HG03095 (cell line): ENCODE data around the gene MEN1.
A peak's percentile ranks its signal among the peaks of the same experiment; 100 is the strongest.

ENCODE experiments used
- ATAC-seq: cut with Tn5 transposase; IDR thresholded peaks from one replicate; pipeline ENCODE4 v1.9.1; 2021; ENCODE audit warnings: moderate library complexity; ENCODE audit not compliant: unreplicated experiment

Gene MEN1

DNA sequence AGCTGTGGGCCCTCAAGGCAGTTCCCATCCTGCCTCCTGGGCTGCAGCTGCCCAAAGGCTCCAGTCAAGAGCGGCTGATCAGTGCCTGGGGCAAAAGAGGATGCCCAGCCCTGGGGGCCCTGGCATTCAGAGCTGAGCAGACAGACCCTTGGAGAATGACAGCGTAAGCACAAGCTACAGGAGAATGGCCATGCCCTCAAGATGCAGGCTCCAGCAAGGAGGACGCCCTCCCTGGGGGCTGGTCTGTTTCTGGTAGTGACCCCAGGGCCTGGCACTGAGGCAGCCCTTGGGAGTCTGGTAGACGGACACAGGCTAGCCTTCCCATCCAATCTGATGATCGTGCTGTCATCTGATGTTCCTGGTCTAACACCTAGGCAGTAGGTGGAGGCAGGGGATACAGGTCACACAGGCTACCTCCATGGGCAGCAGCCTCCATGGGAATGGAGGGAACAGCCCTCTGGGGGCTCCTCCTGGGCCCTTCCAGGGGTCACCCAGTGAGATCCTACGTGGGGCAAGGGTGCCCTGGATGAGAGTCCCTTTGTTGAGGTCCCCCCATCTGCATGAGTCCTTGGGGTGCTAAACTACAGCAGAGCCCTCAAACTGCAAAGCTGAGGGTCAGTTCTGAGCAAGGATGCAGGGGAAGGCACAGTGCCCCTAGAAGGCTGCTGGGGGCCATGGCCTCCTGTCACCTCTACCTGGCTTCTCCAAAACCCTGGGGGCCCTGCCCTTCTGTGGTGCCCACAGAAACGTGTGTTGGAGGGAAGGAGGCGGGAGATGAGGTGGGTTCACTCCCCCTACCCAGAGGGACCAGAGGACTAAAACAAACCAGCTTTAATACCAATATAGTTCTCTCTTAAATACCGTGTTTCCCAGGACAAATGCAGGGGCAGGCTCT lies 21.8 kb downstream of the MEN1 start:
- no peak for ATAC-seq

DNA sequence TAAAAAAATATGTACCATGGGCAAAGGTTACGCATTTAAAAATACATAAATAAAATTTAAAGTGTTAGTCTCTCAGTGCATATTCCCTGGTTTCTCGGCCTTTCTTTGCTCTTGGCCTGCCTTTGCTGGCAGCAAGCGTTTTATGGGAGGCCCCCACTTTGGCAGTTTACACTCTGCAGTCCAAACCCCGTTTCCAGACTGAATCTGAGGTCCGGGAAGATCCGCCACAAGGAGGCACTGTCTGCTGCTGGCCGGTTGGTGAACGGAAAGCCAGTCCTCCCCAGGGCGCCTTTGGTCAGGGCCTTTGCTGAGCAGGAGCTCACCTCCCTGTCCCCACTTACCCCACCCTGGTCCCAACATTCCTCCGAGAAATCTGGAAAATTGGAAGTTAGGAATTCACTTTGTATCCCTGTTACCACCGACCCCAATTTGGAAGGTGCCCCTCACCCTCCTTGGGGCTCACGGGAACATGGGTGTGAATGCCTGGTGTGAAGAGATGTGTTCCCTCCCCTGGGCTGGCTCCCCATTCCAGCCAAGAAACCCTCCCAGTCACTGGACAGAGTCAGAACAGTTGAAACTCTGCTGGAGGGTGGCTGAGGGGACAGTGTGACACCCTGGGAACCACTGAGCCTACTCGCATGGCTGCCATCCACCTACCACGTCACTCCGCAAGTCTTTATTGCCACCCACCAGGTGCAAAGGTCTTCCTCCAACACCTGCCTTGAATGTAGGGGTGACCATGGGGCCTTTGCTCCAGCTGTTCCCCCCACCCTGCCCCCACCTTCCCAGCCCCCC lies 22.6 kb downstream of the MEN1 start:
- no peak for ATAC-seq

GRCh38 chr11:64786308-64786707 lies 24.0 kb downstream of the MEN1 start:
- no peak for ATAC-seq

- ATAC-seq, result no peak
These were observed 25.4 kb downstream of the MEN1 start for GRCh38 chr11:64784813-64785581.

- ATAC-seq, result peak; percentile 73
These were observed 31.7 kb downstream of the MEN1 start, which contains the start of gene SF1 for GRCh38 chr11:64778473-64779298. TSS of gene SF1 (minus strand) at chr11:64778542. CDS start at chr11:64778392, 150 bp downstream.

GRCh38 chr11:64778223-64778472 lies 32.2 kb downstream of the MEN1 start:
- ATAC-seq, result peak; percentile 14

DNA sequence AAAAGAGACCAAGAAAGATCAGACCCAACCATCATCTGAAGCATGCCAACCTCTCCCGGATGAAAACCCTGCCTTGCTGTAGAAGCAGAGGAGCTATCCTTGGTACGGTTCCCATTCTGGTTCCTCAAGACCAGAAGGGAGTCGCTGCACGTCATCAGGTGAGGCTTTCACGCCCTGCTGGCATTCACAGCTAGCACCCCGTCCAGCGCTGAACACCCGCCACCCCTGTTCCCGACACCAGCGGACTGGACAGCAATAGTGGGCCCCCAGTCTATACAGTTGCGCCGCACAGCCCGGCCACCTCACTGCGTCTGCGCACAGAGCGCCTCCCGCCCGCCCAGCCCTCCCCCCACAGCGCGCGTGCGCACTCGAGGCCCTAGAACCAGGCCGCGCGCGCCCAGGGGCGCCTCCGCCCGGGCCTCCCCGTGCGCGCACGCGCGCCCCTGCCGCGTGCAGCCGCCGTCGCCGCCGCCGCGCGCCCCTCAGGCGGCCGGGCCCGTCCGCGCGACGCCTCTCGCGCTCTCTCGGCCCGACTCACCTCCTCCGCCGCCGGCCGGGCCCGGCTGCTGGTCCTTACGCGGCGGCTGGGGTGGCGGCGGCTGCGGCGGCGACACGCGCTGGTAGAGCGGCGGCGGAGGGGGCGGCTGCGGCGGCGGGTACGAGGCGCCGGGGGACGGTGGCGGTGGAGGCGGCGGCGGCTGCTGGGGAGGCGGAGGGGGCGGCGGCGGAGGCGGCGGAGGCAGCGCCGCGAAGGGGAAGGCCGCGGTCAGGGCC lies 32.7 kb downstream of the MEN1 start:
- no peak for ATAC-seq

- ATAC-seq, result no peak
These were observed 33.5 kb downstream of the MEN1 start for GRCh38 chr11:64776875-64777274.

- no peak for ATAC-seq
These were observed 33.9 kb downstream of the MEN1 start for GRCh38 chr11:64776425-64776824.

DNA sequence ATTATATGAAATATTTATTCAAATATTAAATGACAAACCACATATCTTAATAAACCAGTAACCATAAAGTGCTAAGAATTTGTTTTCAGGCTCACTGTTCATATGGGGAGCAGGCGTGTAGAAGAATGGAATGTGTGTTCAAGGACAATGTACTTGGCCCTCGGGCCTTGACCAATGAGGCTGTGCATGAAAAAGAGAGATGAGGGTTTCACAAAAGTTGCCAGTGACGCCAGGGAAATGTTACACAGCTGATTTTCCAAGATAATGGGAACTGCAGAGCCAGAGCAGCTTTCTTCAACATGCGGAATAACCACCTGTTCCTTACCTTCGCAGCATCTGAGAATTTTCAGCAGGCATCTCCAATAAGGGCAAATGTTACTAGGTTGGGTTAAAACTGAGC lies 36.2 kb downstream of the MEN1 start:
- ATAC-seq, result no peak

- no peak for ATAC-seq
These were observed 37.9 kb downstream of the MEN1 start for GRCh38 chr11:64772303-64773018.

DNA sequence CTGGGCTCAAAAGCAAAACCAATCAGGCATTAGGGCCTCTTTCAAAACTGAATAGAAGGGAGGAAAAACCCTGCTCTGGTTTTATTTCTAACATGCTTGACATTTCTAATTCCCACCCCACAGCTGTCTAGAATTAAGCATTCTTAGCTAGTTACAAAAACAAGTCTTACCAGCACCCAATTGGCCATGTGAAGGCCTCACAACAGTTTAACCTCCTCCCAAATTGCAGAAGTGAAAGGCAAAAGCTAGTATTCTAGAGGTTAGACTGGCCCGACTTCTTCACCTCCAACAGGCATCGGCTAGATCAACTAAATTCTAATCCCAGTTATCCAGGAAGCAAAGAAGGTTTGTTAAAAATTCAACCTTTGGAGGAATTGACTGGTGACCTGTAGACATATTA lies 38.5 kb downstream of the MEN1 start:
- no peak for ATAC-seq

DNA sequence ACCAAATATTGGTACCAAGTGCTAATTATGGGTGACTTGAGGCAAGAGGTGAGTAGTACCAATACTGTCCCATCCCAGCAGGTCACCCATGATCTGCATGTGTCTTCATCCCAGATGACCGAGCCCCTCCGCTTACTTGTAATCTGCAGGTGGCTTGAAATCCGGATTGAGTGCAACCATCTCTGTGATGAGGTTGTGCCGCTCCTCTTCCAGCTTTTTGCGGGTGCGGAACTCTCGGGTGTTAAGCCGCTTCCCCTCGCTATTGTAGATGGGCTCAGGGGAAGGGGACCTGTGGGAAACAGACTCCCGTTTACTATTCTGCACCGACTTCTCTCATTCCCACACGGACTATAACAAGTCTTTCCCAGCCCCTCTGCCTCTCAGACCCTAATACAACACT lies 40.2 kb downstream of the MEN1 start:
- no peak for ATAC-seq

DNA sequence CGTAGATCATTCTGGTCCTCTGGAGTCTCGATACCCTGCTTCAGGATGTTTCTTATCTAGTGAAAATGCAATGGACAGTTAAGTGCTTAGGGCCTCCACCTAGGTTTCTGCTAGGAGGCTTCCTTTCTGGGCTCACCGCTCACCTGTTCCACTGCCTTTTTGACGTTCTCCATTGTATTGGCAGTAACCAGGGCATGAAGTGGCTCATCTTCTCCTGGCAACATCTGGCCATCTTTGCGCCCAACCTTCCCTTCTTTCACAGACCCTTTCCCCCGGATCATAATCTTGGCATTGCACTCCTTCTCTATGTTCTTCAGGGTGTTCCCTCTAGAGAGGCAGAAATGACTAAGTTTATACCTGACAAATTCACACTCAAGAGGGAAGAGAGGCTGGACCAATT lies 41.1 kb downstream of the MEN1 start:
- no peak for ATAC-seq

DNA sequence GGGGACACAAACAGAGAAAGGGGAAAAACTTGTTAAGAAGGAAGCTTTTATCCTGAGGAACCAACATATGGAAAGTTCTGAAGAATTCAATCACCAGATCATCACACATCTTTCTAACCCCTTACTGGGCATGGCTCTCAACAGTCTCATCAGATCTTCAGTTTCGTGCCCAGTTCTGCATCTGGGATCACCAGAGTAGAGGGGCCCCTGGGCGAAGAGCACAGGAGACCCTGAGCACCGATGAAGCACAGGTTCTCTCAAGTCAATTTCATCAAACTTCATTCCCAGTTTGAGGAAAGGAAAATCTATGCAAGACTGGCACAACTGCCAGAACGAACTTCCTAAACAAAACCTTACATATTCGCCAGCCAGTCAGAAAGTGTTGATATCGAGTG lies 42.1 kb downstream of the MEN1 start:
- no peak for ATAC-seq

GRCh38 chr11:64767344-64768299 lies 42.7 kb downstream of the MEN1 start:
- ATAC-seq, result no peak

GRCh38 chr11:64766881-64767280 lies 43.5 kb downstream of the MEN1 start:
- no peak for ATAC-seq
